GM20000 (cell line): Measurements from ENCODE around the gene KDF1.

ENCODE experiments used
- DNase-seq: peaks from one replicate; pipeline ENCODE4 v3.0.0; 2012; ENCODE audit warnings: low spot score
- TF ChIP-seq, protein P1 (sequence below): IDR thresholded peaks from 2 replicates; pipeline ENCODE4 v1.5.1; 2012; ENCODE audit warnings: mild to moderate bottlenecking, control low read depth; ENCODE audit errors: extremely low read depth, missing control alignments

KDF1 gene

DNA sequence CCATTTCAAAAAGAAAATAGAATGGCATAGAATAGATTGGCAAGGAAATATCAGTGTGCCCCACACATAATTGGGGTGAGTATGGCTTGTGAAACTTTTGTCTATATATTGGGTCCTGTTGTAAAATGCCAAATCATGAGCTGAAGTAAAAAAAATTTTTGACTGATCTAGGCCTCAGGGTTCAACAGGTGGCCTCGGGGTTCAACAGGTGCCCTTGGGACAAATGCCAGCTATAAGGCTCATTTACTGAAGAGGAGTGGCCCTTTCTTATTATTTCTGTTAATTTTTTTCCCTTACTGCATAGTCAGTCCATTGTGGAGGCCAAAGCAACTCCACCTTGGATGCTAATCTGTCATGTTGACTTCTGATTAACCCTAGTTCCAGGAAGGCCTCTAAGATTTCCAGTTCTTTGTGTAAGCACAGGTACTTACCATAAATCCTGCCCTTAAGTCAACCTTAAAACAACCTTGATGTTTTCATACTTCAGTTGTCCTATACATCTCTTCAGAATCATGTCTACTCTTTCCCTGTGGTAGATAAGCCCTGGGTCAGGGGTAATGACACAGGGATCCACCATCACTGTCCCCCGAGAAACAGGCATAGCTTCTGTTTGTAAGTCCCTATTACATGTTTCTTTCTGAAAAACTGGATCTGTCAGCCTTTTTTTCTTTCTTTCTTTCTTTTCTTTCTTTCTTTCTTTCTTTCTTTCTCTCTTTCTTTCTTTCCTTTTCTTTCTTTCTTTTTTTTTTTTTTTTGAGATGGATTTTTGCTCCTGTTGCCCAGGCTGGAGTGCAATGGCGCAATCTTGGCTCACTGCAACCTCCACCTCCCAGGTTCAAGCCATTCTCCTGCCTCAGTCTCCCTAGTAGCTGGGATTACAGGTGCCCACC is 16.6 kb upstream of the KDF1 start:
- TF ChIP-seq, protein P1, sequence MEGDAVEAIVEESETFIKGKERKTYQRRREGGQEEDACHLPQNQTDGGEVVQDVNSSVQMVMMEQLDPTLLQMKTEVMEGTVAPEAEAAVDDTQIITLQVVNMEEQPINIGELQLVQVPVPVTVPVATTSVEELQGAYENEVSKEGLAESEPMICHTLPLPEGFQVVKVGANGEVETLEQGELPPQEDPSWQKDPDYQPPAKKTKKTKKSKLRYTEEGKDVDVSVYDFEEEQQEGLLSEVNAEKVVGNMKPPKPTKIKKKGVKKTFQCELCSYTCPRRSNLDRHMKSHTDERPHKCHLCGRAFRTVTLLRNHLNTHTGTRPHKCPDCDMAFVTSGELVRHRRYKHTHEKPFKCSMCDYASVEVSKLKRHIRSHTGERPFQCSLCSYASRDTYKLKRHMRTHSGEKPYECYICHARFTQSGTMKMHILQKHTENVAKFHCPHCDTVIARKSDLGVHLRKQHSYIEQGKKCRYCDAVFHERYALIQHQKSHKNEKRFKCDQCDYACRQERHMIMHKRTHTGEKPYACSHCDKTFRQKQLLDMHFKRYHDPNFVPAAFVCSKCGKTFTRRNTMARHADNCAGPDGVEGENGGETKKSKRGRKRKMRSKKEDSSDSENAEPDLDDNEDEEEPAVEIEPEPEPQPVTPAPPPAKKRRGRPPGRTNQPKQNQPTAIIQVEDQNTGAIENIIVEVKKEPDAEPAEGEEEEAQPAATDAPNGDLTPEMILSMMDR, result no peak

DNA sequence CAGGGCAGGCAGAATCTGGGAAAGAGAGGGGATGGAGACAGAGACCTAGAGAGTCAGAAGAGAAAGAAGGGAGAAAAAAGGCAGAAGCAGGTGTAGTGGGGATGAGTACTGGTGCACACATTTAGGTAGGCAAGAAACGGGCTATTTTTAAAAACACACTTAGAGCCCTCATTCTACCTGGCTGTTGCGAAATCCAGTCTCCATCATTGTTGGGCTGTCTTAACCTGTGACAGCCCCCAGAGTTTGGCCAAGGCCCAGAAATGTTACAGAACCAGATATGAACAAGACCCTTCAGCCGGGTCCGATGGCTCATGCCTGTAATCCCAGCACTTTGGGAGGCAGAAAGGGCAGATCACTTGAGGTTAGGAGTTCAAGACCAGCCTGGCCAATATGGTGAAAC is 12.6 kb upstream of the KDF1 start:
- TF ChIP-seq, protein P1, result no peak
- DNase-seq, result no peak

More for the DNA sequence above, 16.6 kb upstream of the KDF1 start:
- no peak for DNase-seq

DNA sequence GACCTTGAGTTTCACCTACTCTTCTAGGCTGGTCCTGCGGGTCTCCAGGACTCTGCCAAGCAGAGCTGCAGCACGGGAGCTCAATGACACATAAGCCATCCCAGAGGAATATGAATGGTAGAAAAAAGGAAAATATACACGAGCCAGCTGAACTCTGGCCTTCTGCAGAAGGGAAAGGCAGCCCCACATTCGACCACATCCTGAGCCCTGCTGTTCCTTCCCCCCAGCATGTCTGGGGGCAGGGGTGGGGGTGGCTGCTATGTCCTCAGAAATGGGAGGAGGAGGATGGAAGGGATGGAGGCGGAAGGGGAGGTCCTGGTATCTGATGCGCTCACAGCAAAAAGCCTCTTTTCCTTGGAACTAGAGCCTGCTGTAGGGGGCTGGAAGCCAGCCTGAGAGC is 12.1 kb upstream of the KDF1 start:
- DNase-seq, result no peak
- TF ChIP-seq, protein P1, result no peak

DNA sequence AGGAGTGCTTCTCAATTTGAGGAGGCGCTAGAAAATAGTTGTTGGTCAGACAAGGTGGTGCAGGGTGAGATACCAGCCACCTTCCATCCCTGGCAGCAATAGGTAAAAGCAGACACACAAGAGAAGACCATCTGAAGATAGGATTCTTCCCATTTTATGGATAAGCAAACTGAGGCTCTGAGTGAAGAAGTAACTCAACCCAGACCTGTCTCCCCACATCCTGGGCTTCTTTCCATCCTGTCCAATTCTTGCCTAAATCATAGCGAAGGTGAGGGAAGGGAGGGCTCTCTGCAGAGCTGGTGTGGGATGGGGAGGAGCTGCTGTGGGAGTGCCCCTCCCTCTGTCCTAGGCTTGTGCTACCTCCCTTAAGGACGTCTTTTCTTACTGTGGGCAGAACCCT is 11.3 kb upstream of the KDF1 start:
- TF ChIP-seq, protein P1, result no peak
- DNase-seq, result no peak

DNA sequence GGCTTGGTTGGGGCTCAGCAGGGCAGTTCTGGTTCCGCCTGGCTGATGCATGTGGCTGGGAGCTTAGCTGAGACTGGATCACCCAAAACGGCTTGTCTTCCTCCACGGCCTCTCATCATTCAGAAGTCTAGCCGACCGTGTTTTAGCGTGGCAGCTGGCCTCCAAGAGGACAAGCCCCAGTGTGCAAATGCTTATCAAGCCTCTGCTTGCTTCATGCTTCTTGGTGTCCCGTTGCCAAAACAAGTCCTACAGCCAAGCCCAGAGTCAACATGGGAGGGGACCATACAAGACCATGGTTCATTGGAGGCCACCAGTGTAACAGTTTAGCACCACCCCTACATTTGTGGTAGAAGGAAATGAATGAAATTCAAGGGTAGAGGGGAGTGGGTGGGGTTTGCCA is 10.5 kb upstream of the KDF1 start:
- TF ChIP-seq, protein P1, result no peak
- no peak for DNase-seq

DNA sequence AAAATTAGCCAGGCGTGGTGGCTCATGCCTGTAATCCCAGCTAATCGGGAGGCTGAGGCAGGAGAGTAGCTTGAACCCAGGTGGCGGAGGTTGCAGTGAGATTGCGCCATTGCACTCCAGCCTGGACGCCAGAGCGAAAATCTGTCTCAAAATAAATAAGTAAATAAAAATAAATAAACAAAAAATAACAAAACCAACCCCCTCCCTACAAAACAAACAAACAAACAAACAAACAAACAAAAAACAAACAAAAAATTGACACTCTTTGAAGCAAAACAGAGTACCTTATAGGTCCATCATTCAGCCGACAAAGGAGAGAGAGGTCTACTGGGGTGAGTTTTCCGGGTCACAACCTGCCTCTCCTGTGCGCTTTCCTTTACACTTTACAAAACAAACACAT is 5.4 kb upstream of the KDF1 start:
- TF ChIP-seq, protein P1, result no peak
- no peak for DNase-seq

DNA sequence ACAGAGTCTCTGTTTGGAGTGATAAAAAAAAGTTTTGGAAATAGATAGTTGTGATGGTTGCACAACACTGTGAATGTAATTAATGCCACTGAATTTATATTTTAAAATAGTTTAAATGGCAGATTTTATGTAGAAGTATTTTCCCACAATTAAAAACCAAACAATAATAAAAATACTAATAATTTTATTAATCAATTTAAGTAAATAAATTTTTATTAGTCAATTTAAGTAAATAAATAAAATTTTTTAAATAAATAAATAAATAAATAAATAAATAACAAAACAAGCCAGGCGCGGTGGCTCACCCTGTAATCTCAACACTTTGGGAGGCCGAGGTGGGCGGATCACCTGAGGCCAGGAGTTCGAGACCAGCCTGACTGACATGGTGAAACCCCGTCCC is 4.9 kb upstream of the KDF1 start:
- TF ChIP-seq, protein P1, result no peak
- DNase-seq, result no peak
